ENCODE data around the gene OR52A5. TPM values are rescaled to one million over a fixed set of nuclear protein-coding genes. Genes with fewer than 3 reads are reported as not detected.
"Not testable (repeated sequence)": the region's sequence is repeated elsewhere in the genome, so short reads cannot be mapped to it uniquely, and the experiment has no call there.

Gene OR52A5
- total RNA-seq (2014; rRNA removed; shearing (Covaris generic)), result not detected in 2 replicates

- in situ Hi-C loops (cut with HindIII; ENCODE audit: low sequenced_read_pairs), result no loop called here
- no peak for DNase-seq (ENCODE audit: low spot score)
Measured at GRCh38 chr11:5137996-5138395, at the start of gene OR52A5. Gene OR52A5 (minus strand): TSS chr11:5138356. CDS start chr11:5132642, 5,714 bp downstream.

- in situ Hi-C loops (cut with HindIII; ENCODE audit: low sequenced_read_pairs), result no loop called here
- DNase-seq (ENCODE audit: low spot score), result peak; percentile 37
Measured at GRCh38 chr11:5178046-5178837, 40.1 kb upstream of the OR52A5 start.

- in situ Hi-C loops (cut with HindIII; ENCODE audit: low sequenced_read_pairs), result no loop called here
- no peak for DNase-seq (ENCODE audit: low spot score)
Measured at GRCh38 chr11:5174934-5175333, 36.8 kb upstream of the OR52A5 start.

GRCh38 chr11:5171856-5172255 lies 33.7 kb upstream of the OR52A5 start:
- in situ Hi-C loops (cut with HindIII; ENCODE audit: low sequenced_read_pairs), result no loop called here
- DNase-seq (ENCODE audit: low spot score), result no peak

GRCh38 chr11:5165898-5166297 lies 27.7 kb upstream of the OR52A5 start:
- DNase-seq (ENCODE audit: low spot score); in situ Hi-C loops (cut with HindIII; ENCODE audit: low sequenced_read_pairs): not testable (repeated sequence)

- in situ Hi-C loops (cut with HindIII; ENCODE audit: low sequenced_read_pairs); DNase-seq (ENCODE audit: low spot score): not testable (repeated sequence)
Measured at GRCh38 chr11:5164807-5165206, 26.7 kb upstream of the OR52A5 start.

GRCh38 chr11:5161045-5161444 lies 22.9 kb upstream of the OR52A5 start:
- in situ Hi-C loops (cut with HindIII; ENCODE audit: low sequenced_read_pairs); DNase-seq (ENCODE audit: low spot score): not testable (repeated sequence)

GRCh38 chr11:5160217-5160616 lies 22.1 kb upstream of the OR52A5 start:
- DNase-seq (ENCODE audit: low spot score); in situ Hi-C loops (cut with HindIII; ENCODE audit: low sequenced_read_pairs): not testable (repeated sequence)

- in situ Hi-C loops (cut with HindIII; ENCODE audit: low sequenced_read_pairs), result no loop called here
- no peak for DNase-seq (ENCODE audit: low spot score)
Measured at GRCh38 chr11:5159806-5160205, 21.6 kb upstream of the OR52A5 start.

GRCh38 chr11:5154657-5155056 lies 16.5 kb upstream of the OR52A5 start, which contains the start of gene OR52A1:
Gene OR52A1 (minus strand): TSS chr11:5154757. CDS start chr11:5152369, 2,388 bp downstream.
- in situ Hi-C loops (cut with HindIII; ENCODE audit: low sequenced_read_pairs), result no loop called here
- DNase-seq (ENCODE audit: low spot score), result no peak

- DNase-seq (ENCODE audit: low spot score), result no peak
- in situ Hi-C loops (cut with HindIII; ENCODE audit: low sequenced_read_pairs), result no loop called here
Measured at GRCh38 chr11:5153574-5154431, 15.6 kb upstream of the OR52A5 start.

- DNase-seq (ENCODE audit: low spot score), result peak; percentile 99
- in situ Hi-C loops (cut with HindIII; ENCODE audit: low sequenced_read_pairs), result no loop called here
Measured at GRCh38 chr11:5151713-5152153, 13.6 kb upstream of the OR52A5 start.

- DNase-seq (ENCODE audit: low spot score); in situ Hi-C loops (cut with HindIII; ENCODE audit: low sequenced_read_pairs): not testable (repeated sequence)
Measured at GRCh38 chr11:5144206-5144605, 6.0 kb upstream of the OR52A5 start.

- DNase-seq (ENCODE audit: low spot score), result no peak
- in situ Hi-C loops (cut with HindIII; ENCODE audit: low sequenced_read_pairs), result no loop called here
Measured at GRCh38 chr11:5137014-5137413, 1.1 kb downstream of the OR52A5 start.

- in situ Hi-C loops (cut with HindIII; ENCODE audit: low sequenced_read_pairs), result no loop called here
- peak; percentile 97 for DNase-seq (ENCODE audit: low spot score)
Measured at GRCh38 chr11:5136261-5136660, 1.9 kb downstream of the OR52A5 start.

GRCh38 chr11:5131584-5132335 lies 6.4 kb downstream of the OR52A5 start:
- no peak for DNase-seq (ENCODE audit: low spot score)
- in situ Hi-C loops (cut with HindIII; ENCODE audit: low sequenced_read_pairs), result no loop called here

GRCh38 chr11:5129457-5129877 lies 8.7 kb downstream of the OR52A5 start:
- in situ Hi-C loops (cut with HindIII; ENCODE audit: low sequenced_read_pairs), result no loop called here

GRCh38 chr11:5124891-5125620 lies 13.1 kb downstream of the OR52A5 start:
- DNase-seq (ENCODE audit: low spot score), result peak; percentile 24
- in situ Hi-C loops (cut with HindIII; ENCODE audit: low sequenced_read_pairs), result no loop called here

More at GRCh38 chr11:5129457-5129877, 8.7 kb downstream of the OR52A5 start:
- DNase-seq (ENCODE audit: low spot score), result no peak

Measured in G401 (cell line).